C4-2B (cell line): ENCODE results near the gene GPANK1.
A peak's percentile ranks its signal among the peaks of the same experiment; 100 is the strongest.

Experiments
- H3K27ac ChIP-seq: fragments of 450-650 bp; 2 replicates; pipeline ENCODE4 v1.5.1; 2017
- ZFX ChIP-seq: fragments of 450-650 bp; IDR thresholded peaks from 2 replicates; pipeline ENCODE4 v1.6.1; 2017
- TF ChIP-seq, protein P1 (sequence below): fragments of 450-650 bp; conservative IDR thresholded peaks from 2 replicates; pipeline ENCODE4 v1.5.1; 2017; ENCODE audit warnings: mild to moderate bottlenecking

The GPANK1 gene

DNA sequence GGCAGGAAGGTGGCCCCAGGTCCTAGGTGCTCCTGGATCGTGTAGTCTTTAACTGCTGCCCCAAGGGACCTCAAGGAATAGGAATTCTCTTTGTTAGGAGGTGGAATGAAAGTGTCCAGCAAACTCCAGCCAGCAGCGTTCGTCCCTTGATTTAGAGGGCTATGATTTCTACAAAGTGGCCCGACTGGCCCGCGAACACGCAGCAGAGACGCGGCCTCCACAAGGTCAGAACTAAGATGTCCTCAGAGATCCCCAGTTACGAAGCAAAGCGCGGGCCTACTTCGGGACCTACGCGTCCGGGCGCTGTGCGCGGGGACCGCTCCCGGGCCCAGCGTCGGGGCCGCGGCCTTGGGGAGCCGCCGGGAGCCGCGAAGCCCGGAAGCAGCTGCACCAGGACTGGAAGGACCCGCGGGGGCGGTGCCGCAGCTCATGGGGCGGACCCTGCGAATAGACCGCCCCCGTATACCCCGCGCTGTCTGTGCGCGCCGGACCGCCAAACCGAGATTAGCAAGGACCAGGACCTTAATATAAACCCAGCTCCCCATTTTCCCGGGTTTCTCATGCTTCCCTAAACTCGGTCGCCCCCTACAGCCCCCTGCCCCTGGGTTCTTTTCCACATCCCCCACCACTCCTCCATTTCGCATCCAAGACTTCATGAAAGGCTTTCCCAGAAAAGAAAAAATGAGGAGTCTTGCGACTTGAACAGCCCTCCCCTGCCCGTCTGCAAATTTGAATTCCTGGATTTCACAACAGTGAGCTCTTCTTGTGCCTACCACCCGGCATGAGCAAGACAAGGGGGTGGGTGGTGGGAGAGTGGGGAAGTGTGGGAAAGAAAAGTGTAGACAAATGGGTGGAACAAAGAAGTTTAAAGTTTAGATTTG, 4.2 kb downstream of the GPANK1 start, which contains the start of gene C6orf47:
TSS of gene C6orf47 (minus strand) at position 398 of the 881 bp plus-strand sequence. CDS start 831 bp downstream, outside the sequence.
- peak within 1 kb of the TSS; percentile 88 for H3K27ac ChIP-seq
- TF ChIP-seq, protein P1, sequence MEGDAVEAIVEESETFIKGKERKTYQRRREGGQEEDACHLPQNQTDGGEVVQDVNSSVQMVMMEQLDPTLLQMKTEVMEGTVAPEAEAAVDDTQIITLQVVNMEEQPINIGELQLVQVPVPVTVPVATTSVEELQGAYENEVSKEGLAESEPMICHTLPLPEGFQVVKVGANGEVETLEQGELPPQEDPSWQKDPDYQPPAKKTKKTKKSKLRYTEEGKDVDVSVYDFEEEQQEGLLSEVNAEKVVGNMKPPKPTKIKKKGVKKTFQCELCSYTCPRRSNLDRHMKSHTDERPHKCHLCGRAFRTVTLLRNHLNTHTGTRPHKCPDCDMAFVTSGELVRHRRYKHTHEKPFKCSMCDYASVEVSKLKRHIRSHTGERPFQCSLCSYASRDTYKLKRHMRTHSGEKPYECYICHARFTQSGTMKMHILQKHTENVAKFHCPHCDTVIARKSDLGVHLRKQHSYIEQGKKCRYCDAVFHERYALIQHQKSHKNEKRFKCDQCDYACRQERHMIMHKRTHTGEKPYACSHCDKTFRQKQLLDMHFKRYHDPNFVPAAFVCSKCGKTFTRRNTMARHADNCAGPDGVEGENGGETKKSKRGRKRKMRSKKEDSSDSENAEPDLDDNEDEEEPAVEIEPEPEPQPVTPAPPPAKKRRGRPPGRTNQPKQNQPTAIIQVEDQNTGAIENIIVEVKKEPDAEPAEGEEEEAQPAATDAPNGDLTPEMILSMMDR: no peak
- TF ChIP-seq ZFX: peak; percentile 91

DNA sequence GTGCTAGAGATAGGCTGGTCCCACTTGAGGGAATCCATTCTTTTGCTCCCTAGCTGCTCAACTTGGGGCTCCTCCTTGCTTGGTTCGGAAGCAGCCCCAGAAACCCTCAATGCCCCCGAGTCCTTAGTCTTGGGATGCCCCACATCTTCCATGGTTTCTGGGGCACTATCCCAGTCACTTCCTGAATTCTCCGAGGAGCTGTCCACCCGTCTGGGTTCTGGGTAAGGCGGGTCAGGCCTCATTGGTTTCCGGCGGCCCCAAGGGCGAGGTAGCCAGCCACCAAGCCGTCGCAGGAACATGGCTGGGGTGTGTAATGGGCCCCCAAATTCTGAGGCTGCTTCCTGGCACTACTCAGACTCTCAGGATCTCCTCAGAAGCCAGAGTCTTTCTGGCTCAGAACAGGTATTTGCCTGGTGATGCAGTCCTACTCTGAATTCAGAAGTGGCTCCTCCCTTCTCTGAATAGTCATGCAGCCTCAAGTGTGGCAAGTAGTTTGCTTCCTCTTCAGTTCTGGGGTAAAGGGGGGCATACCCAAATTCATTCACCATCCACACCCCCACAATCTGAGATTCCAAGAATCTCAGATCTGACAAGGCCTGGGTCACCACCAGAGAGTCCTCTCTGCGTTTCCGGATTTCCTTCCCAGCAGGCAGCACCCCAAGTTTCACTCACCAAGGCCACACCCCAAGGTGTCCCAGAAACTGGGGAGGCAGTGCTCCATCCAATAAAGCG, 5.0 kb downstream of the GPANK1 start:
- H3K27ac ChIP-seq: peak overlapping the region; percentile 88
- TF ChIP-seq ZFX: no peak
- TF ChIP-seq, protein P1: no peak

DNA sequence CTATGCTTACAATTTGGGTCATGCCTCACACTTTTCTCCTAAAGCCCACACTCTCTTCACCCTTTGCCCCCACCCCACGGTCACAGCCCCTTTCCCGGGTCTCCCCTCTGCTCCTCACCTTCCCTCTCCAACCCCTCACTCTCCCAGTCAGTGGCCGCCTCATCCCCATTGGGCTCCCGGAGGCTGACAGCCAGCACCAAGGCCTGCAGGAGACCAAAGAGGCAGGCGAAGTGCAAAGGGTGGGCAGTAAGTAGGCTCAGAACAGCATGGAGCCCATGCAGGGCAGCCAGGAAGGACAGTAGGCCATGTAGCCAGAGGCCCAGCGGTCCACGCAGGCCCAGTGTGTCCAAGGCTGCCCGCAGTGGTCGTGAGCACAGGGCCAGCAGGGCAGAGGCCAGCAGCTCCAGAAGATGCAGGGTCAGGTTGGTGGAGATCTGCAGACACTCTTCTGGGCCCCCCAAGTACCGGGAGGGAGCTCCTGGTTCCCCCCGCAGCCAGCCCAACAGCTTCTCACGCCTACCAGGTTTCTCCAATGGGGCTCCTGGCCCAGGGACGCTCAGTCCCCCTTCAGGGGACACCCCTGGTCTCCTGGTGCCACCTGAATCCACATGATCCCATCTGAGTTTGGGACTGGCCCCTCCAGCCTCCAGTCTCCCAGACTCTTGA, 5.7 kb downstream of the GPANK1 start:
- no peak for TF ChIP-seq ZFX
- TF ChIP-seq, protein P1: no peak
- H3K27ac ChIP-seq: no peak overlapping the region; the same call in 1 of the 2 replicates

DNA sequence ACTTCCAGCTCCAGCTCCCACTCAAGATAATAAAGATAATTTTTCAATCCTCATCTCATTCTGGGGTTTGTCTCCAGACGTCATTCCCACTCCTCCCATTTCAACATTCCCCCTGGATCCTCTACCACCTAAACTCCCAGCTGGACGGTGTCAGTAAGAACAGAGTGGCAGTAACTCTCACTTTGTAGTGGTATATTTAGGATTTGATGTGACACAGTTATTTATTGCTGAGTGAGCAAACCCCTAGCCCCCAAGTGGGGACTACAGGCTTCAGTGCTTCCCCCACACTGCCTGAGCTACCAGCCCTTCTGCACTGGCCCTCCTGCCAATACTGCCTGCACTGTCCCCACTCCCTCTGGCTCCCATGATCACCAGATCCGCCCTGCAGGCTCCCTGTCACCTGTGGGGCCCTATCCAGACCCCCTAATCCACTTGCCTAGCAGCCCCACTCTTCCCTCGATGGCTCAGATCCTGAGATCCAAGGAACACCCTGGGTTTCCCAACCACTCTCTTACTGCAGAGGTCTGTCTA, 6.6 kb downstream of the GPANK1 start:
- no peak for TF ChIP-seq ZFX
- TF ChIP-seq, protein P1: no peak
- no peak overlapping the region for H3K27ac ChIP-seq

DNA sequence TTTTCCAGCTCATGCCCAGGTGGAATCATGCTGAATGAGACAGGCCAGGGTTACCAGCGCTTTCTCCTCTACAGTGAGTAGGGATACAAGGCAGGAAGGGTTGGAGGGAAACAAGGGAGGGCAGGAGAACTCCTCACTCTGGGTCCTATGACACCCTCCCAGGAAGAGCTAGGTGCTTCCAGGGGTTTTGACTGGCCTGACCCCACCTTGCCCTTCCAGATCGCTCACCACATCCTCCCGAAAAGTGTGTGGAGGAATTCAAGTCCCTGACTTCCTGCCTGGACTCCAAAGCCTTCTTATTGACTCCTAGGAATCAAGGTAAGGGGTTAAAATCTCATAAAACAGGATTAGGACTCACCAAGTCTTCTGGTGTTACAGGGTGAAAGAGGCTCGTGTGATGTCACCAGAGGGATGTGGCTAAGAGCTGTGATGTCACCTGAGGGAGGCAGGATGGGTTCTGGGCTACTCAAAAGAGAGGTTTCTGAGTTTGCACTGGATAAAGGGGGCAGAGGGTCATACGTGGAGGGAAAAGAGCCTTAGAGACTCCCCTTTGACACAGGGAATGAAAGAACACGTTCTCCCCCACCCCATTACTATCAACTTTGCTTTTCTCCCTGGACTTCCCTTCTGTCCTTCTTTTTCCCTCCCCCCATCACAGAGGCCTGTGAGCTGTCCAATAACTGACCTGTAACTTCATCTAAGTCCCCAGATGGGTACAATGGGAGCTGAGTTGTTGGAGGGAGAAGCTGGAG, 7.2 kb downstream of the GPANK1 start:
- TF ChIP-seq, protein P1: no peak
- no peak for TF ChIP-seq ZFX
- no peak overlapping the region for H3K27ac ChIP-seq

DNA sequence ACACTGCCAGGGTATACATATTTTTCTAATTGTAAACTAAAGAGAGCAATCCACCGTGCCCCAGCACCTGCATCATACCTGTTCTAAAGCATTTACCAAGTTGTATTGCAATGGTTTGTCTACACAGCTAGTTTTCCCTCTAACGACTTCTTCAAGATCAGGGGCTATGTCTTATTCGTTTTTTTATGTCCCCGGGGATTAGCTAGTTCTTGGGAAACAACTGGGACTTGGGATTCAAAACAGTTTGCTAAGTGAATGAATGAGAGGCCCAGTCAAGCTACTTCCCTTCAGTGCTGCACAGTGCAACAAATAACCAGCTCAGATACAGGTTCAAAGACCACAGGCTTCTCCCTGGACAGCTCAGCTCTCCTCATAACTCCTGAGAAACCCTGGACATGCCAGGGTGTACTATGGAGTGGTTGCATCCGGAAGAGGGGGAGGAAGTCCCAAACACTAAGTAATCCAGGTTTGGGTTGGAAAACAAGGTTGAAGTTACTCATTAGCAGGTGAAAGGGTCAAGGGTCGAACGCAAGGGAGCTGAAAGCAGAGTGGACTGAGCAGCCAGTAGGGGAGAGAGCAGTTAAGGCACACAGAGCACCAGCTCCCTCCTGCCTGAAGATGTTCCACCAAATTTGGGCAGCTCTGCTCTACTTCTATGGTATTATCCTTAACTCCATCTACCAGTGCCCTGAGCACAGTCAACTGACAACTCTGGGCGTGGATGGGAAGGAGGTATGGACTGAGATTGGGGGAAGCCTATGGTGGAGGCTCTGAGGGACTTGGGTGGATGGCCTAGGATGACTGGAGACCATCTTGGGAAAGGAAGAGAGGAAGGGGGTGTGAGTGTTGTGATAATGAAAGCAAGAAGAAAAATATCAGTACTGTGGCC, 9.2 kb downstream of the GPANK1 start, which contains the start of gene APOM:
TSS of gene APOM (plus strand) at position 546 of the 889 bp plus-strand sequence. CDS start at position 619, 73 bp downstream.
- H3K27ac ChIP-seq: no peak within 1 kb of the TSS
- TF ChIP-seq, protein P1: no peak
- TF ChIP-seq ZFX: no peak
